MM.1S (cell line): Measurements from ENCODE around the gene SCARF2.

Experiments used
- EZH2 ChIP-seq: fragments of 300-600 bp; sonication (generic); optimal IDR thresholded peaks from 2 replicates; pipeline ENCODE3; 2017; ENCODE audit warnings: low read depth, mild to moderate bottlenecking, antibody characterized with exemption, low read length, mixed read lengths
- EZH2phosphoT487 ChIP-seq: fragments of 300-600 bp; sonication (generic); IDR thresholded peaks from 2 replicates; pipeline ENCODE4 v1.6.1; 2018; ENCODE audit warnings: antibody characterized with exemption, low read length
- TF ChIP-seq, protein P1 (sequence below): fragments of 300-600 bp; sonication (generic); IDR thresholded peaks from 2 replicates; pipeline ENCODE4 v1.5.1; 2016; ENCODE audit warnings: antibody characterized with exemption, low read length, mixed read lengths

DNA sequence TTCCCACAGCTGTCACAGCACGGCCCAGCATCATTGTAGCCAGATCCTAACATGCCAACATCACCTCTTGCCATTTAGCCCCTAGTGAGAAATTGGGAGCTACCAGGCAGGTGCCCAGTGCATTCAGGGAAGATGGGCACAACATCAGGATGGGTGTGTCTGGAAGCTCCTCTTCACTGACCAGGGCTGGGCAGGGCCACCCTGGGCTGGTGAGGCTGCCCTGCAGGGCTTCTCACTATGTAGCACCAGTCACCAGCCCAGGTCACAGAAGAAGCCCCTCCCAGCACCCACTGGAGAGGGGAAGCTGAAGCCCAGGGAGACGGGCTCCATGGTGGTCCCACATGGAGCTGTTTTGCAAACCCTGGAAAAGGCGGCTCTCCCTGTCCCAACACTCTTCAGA is 29.8 kb downstream of the SCARF2 start:
- TF ChIP-seq, protein P1, sequence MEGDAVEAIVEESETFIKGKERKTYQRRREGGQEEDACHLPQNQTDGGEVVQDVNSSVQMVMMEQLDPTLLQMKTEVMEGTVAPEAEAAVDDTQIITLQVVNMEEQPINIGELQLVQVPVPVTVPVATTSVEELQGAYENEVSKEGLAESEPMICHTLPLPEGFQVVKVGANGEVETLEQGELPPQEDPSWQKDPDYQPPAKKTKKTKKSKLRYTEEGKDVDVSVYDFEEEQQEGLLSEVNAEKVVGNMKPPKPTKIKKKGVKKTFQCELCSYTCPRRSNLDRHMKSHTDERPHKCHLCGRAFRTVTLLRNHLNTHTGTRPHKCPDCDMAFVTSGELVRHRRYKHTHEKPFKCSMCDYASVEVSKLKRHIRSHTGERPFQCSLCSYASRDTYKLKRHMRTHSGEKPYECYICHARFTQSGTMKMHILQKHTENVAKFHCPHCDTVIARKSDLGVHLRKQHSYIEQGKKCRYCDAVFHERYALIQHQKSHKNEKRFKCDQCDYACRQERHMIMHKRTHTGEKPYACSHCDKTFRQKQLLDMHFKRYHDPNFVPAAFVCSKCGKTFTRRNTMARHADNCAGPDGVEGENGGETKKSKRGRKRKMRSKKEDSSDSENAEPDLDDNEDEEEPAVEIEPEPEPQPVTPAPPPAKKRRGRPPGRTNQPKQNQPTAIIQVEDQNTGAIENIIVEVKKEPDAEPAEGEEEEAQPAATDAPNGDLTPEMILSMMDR = no peak
- TF ChIP-seq EZH2phosphoT487 (no peak), EZH2 (no peak)
